HG02943 (cell line): ENCODE data around the gene CENPX.

ENCODE experiments used
- ATAC-seq: cut with Tn5 transposase; IDR thresholded peaks from one replicate; pipeline ENCODE4 v1.9.1; 2021; ENCODE audit warnings: mild to moderate bottlenecking, low read depth, moderate library complexity; ENCODE audit not compliant: unreplicated experiment

The CENPX gene

GRCh38 chr17:82055965-82056728 is 33.5 kb upstream of the CENPX start:
- ATAC-seq = no peak

- no peak for ATAC-seq
Measured at GRCh38 chr17:82055023-82055964, 32.6 kb upstream of the CENPX start.

- no peak for ATAC-seq
Measured at GRCh38 chr17:82054351-82055022, 31.8 kb upstream of the CENPX start.

GRCh38 chr17:82053556-82054263 is 31.0 kb upstream of the CENPX start:
- ATAC-seq = no peak

- no peak for ATAC-seq
Measured at GRCh38 chr17:82053130-82053529, 30.5 kb upstream of the CENPX start.

GRCh38 chr17:82052638-82053059 is 30.0 kb upstream of the CENPX start:
- ATAC-seq = no peak

- ATAC-seq = no peak
Measured at GRCh38 chr17:82051776-82052637, 29.3 kb upstream of the CENPX start, which contains the start of the genes GPS1 and RFNG. GPS1 (plus strand) TSS chr17:82051898; CDS start chr17:82051932, 34 bp downstream. RFNG (minus strand) TSS chr17:82051811; CDS start chr17:82051766, 45 bp downstream.

- no peak for ATAC-seq
Measured at GRCh38 chr17:82050761-82051641, 28.3 kb upstream of the CENPX start.

- ATAC-seq = no peak
Measured at GRCh38 chr17:82050152-82050760, 27.6 kb upstream of the CENPX start.

- ATAC-seq = no peak
Measured at GRCh38 chr17:82049521-82049971, 26.9 kb upstream of the CENPX start.

- ATAC-seq = no peak
Measured at GRCh38 chr17:82049106-82049505, 26.4 kb upstream of the CENPX start.

GRCh38 chr17:82048571-82048971 is 25.9 kb upstream of the CENPX start:
- no peak for ATAC-seq

GRCh38 chr17:82047914-82048570 is 25.4 kb upstream of the CENPX start:
- ATAC-seq = no peak

- ATAC-seq = no peak
Measured at GRCh38 chr17:82047379-82047778, 24.7 kb upstream of the CENPX start.

- ATAC-seq = no peak
Measured at GRCh38 chr17:82046903-82047302, 24.2 kb upstream of the CENPX start.

GRCh38 chr17:82045936-82046484 is 23.3 kb upstream of the CENPX start:
- no peak for ATAC-seq

GRCh38 chr17:82043507-82043906 is 20.8 kb upstream of the CENPX start:
- ATAC-seq = no peak
